Smooth muscle cell of the brain vasculature (primary cell): ENCODE measurements around the gene RSL24D1.
A peak's percentile ranks its signal among the peaks of the same experiment; 100 is the strongest.
"Not testable (repeated sequence)": the region's sequence is repeated elsewhere in the genome, so short reads cannot be mapped to it uniquely, and the experiment has no call there.

Experiments used
- DNase-seq: peaks from one replicate; pipeline ENCODE4 v3.0.0-alpha.2; 2012; ENCODE audit warnings: low read depth, low spot score

RSL24D1 gene

DNA sequence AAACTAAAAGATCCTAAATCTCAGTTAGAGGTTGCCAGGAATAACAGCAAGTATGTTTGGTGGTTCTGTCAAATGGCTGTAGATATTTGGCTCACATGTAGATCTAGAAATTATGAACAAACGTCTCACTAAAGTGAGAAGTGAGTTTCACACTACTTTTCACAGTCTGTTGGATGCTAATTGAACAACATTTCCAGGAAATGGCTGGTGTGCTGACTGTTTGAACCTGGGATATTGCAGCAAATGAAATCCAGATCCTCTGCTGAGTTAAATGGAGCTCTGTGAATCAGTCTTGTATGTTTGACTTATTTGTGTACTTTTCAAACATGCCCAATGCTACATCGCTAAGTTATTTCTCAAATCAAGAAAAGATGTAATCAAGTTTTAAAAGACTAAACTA lies 21.3 kb upstream of the RSL24D1 start:
- no peak for DNase-seq

DNA sequence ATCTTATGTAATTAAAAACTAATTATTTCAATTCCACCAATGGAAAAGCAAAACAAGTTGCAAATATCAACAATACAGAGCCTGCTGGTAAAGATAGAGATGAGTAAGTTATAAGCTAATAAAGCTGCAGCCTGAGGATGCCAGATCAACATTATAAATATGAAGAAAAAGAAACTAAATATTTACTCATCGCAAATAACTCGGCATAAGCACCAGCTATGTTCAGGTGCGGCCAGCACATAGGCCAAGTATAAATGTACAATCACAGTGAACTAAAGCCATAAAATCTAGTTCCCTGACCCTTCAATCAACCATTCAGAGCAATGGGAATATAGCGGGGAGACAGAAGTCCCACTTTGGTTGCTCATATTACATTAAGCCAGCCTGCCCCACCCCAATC lies 7.7 kb upstream of the RSL24D1 start:
- no peak for DNase-seq

GRCh38 chr15:55202206-55202605 lies 5.5 kb upstream of the RSL24D1 start:
- DNase-seq, result no peak

- no peak for DNase-seq
Observed at GRCh38 chr15:55198706-55199105, 2.0 kb upstream of the RSL24D1 start.

DNA sequence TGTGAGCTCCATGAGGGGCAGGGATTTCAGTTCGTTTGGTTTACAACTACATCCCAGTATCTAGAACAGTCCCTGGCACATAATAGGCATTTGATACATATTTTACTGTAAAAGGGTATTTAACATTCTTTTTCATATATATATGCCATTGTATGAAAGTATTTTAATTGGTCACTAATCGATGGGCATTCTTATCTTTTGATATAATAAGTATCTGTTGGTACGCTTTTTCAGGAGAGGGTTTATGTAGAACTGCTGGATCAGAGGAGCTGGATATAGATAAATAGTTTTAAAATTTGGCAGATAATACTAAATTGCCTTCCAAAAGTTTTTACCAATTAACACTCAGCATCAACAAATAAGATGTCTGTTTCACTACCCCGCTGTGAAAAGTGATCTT lies 978 bp upstream of the RSL24D1 start:
- DNase-seq, result no peak

DNA sequence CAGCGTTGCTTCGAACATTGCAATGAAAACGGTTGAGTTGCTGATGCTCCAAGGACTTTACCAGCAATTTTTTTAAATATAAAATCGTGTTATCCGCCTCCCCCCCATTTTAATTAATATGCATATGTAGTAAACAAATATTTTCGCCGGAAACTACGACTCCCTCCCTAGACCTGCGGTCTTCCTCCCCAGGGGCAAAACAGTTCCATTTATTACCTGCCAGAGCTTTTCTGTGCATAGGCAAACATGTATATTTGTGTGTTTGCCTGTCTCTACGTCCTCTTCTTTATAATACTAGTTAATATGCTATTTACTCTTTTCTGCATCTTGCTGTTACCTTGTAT lies 593 bp upstream of the RSL24D1 start:
- DNase-seq, result no peak

DNA sequence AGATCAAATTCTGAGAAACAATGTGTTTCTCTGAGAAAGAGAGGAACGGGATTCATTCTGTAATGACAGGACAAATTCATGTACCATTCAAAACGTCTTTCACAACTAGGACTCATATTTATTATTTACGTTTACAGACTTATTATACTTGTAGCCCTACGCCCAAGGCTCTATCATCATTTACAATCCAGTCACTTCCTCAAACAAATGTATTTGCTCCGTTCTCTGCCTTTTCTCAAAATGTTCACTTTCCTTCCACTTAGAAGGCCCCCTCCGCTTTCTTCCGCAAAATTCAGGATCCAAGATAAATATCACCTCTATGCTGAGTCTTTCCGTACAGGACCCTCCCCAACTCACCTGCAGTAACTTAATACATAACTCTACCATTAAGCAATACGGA lies 745 bp downstream of the RSL24D1 start:
- no peak for DNase-seq

- DNase-seq, result no peak
Observed at GRCh38 chr15:55194256-55194655, 2.5 kb downstream of the RSL24D1 start.

DNA sequence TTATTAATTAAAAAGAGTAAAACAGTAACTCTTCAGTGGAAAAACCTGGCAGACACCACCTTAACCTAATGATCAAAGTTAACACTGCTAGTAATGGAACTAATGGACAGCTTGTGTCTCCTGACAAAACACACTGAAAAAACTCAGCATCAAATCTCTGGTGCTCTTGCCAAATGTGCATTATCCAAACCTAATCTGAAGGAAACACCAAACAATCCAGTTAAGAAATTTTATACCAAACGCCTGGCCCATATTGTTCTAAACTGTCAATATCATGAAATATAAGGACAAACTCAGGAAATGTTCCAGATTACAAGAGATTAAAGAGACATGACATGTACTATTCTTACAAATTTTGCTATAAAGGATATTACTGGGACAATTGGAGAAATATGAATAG lies 10.4 kb downstream of the RSL24D1 start:
- DNase-seq, result no peak

GRCh38 chr15:55183679-55184078 lies 13.1 kb downstream of the RSL24D1 start:
- DNase-seq, result no peak

DNA sequence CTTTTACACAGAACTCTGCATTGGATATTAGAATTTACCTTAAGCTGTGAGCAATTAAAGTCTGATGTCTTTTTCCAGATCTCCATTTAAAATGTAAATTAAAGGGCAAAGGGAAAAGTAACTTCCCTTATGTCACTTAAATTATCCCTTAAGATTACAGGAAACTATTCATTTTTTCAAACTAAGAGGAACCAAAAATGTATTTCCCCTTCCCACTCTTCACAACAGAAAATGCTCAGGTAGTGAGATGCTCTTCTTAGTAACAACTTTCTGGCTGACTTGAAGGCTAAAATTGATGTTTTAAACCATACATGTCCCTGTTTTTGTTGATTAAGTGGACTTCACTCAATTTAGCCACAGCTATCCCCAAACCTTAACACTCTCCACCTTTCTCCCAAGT lies 17.6 kb downstream of the RSL24D1 start:
- no peak for DNase-seq

GRCh38 chr15:55170361-55170760 lies 26.4 kb downstream of the RSL24D1 start:
- DNase-seq, result no peak

GRCh38 chr15:55168350-55168974 lies 28.3 kb downstream of the RSL24D1 start:
- DNase-seq, result peak; percentile 28

GRCh38 chr15:55164284-55164683 lies 32.5 kb downstream of the RSL24D1 start:
- DNase-seq, result no peak

GRCh38 chr15:55151631-55152030 lies 45.1 kb downstream of the RSL24D1 start:
- DNase-seq, result no peak

DNA sequence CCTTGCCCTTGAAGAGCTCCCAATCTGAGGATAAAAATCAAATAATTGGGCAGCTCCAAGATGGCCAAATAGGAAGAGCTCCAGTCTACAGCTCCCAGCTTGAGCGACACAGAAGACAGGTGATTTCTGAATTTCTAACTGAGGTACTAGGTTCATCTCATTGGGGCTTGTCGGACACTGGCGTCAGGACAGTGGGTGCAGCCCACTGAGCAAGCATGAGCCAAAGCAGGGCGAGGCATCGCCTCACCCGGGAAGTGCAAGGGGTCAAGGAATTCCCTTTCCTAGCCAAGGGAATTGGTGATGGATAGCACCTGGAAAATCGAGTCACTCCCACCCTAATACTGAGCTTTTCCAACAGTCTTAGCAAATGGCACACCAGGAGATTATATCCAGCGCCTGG lies 53.6 kb downstream of the RSL24D1 start:
- not testable (repeated sequence) for DNase-seq

- no peak for DNase-seq
Observed at GRCh38 chr15:55133972-55134371, 62.8 kb downstream of the RSL24D1 start.

DNA sequence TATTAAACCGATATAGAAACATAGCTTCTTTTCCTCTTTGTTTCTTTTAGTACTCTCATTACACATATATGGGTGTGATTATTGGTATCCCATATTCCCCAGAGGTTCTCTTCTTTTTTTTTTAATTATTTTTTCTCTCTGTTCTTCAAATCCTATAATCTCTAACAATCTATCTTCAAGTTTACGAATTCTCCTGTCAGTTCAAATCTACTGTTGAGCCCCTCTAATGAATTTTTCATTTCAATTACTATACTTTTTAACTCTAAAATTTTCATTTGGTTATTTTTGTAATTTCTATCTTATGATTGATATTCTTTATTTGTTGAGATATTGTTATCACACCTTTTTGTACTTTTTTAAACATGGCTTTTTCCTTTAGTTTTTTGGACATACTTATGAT lies 64.1 kb downstream of the RSL24D1 start:
- DNase-seq, result no peak
